Cerebellar cortex (tissue), 1 donor: ENCODE results near the gene ETS1.

Source experiments
- DNase-seq: peaks from one replicate; pipeline ENCODE4 v3.0.0-alpha.2; 2015; ENCODE audit warnings: low spot score

Gene ETS1, protein sequence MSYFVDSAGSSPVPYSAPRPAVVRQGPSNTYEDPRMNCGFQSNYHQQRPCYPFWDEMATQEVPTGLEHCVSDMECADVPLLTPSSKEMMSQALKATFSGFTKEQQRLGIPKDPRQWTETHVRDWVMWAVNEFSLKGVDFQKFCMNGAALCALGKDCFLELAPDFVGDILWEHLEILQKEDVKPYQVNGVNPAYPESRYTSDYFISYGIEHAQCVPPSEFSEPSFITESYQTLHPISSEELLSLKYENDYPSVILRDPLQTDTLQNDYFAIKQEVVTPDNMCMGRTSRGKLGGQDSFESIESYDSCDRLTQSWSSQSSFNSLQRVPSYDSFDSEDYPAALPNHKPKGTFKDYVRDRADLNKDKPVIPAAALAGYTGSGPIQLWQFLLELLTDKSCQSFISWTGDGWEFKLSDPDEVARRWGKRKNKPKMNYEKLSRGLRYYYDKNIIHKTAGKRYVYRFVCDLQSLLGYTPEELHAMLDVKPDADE

DNA sequence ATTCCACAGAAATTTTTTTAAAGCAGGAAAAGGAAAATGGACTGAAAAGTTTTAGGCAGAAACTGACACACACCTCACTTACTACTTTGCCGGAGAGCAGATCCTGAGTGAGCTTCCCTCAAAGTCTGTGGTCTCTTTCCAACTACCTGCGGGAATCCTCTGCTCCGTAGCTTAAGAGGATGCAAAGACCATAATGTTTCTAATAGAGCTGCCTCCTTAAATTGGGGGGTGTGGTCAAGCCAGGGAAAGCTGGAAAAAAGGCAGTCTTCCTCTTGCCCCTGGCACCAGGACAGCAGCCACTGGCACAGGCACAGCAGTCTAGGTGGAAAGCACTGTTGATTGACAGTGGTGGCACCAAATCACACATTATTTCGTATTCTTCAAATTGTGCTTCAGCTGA lies at the start of gene ETS1:
TSS of gene ETS1 (minus strand) at position 144 of the 400 bp plus-strand sequence. CDS start 14,428 bp downstream, outside the sequence.
- no peak for DNase-seq

DNA sequence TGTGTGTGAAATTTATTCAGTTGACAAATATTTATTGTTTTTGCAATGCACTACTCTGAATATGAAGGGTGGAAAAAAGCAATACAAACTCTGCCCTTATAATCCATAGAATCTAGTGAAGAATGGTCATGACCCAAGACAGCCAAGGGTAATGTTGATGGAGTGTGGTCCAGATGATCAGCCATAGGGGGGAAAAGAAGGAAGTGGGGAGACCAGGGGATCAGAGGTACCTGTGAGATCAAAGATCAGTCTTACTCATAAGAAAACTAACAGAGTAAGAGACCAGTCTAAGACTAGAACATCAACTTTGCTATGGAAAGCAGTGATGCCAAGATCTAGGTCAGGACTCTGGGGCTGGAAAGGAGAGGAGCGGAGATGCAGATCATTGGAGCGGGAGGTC lies 47.0 kb upstream of the ETS1 start:
- no peak for DNase-seq

DNA sequence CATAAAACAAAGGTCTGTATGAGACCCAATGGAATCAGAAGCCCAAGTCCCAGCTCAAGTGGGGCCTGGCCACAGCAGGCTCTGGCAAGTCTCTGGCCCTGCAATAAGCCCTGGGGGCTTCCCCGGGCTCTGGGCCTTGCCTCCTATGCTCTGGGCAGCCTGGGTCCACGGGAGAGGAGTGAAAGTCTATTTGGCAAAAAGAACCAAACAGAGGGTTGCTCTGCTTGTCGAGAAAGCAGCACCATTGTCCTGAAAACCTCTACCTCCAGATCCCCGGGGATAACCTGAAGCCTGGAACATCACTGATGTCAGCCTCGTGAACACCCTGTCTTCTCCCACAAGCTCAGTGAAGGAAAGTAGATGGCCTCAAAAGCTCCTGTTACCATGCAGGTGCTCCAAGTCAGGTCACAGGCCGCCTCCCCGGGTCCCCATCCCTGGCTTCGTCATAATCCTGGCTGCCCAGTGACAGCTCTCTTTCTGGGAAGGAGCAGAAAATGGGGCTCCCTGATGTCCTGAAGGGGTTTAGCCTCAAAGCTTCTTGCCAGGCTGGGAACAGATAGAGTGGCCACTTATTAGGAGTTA lies 46.1 kb upstream of the ETS1 start:
- DNase-seq = no peak

DNA sequence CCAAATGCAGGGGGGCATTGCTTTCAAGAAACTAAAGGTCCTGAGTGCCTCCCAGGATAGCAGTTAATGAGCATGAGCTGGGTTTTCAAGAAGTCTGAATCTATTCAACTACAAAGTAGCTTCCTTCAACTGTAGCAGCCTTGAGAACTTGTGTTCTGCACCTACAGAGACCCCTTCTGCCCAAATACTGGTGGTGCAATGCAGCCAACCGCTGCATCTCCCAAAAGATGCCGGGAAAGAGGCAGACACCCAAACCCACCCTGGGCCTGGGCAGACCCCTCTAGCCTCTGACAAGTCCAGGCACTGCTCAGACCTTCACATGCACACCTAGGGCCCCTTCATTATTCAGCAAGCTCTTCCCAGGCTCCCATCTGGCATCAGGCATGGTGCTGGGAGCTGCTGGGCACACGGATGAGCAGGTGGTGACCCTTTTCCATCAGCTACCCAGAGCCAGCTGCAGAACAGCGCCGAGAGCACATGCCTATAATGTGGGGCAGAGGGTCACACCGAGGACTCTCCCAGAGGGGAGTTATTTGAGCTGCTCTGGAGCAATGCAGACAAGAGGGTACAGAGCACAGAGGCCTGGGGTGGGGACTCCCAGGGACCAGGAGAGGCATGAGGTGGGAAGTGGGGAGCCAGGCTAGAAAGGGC lies 44.9 kb upstream of the ETS1 start:
- peak; percentile 23 for DNase-seq

DNA sequence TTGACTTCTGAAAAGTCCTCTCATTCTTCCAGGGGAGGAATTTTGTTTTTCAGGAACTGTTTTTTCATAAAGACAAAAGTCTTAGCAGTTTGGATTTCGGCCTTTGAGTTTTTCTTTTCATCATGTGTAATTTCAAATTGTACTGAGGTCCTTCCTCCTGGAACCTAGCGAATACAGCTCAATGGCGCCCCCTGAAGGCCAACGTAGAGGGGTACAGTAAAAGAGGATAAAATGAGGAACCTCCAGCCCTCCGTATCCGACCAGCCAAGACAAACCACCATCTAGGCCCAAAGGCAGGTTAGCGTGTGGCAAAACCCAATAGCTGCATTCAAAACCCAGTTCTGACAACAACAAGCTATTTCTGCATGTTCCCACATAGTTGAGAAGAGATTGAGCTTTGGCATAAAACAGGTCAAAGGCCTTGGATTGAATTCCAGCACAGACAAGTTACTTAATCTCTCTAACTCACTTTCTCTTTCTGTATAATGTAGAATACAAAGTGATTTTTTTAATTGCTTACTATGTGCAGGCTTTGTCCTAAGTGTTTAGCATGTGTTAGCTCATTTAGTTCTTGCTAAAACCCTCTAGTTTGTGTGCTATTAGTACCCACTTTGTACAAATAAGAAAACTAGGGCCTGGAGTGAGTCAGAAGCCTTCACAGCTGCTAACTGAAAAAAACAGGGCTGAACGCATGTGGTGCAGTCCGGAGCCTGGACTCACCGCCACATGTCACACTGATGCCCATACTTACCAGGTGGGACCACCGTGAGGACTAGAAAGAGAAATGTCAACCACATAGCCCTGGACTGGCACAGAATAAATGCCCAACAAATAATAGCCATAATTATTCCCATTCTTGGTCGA lies 43.2 kb upstream of the ETS1 start:
- peak; percentile 49 for DNase-seq

DNA sequence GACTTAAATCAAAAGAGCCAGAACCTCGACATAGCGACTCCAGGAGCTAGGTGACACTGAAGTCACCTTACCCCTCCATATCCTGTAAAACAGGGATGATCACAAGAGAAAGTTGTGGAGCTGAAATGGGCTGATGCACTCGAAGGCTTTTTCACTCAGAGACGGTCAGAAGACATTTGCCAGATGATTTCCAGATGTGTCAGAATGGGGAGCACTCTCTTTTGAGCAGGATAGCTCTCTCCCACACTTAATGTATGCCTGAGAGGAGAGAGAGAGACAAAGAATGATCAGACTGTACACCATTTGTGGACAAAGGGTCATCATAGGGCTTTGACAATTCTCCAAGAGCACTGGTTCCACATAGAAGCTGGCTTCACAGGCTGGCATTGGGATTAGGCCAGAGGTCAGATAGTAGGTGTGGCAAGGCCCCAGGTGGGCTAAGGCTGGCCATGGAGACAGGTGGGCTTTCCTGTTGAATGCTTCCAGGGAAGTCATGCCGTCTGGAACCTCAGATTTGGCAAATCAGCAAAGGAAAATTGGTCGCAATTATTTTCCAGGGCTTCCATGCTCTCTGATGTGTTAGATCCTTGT lies 42.3 kb upstream of the ETS1 start:
- no peak for DNase-seq

DNA sequence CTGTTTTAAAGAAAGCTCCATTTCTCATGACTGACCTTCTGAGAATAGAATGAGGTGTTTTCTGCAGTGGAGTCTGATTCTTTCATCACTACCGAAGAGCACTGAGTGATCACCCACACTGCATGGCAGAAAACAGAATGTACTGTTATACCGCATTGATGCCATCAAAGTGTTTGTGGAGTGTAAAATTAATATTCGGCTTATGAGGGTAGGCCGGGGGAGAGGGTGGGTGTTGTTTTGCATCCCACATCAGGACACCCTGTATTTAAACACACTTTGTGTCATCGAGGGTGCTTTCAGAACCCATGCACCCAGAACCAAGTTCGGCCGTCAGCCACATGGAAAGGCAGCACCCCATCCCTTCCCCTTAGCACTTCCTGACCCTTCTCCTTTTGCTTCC lies 41.3 kb upstream of the ETS1 start:
- no peak for DNase-seq

DNA sequence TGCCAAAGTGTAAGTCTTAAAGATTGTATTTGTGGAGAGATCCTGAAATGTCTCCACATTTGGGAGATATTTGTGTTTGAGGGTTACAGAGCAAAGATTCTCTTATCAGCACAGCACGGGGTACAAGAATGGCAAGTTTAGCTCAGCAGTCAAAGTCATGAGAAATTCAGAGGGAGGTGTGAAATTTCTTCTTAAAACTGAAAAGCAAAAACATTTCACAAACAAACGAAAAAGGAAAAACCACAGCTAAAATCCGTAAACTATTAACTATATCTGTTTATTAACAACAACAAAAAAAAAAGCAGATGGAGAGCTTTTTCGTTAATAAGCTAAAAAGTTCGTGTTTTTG lies 40.9 kb upstream of the ETS1 start:
- DNase-seq = no peak

DNA sequence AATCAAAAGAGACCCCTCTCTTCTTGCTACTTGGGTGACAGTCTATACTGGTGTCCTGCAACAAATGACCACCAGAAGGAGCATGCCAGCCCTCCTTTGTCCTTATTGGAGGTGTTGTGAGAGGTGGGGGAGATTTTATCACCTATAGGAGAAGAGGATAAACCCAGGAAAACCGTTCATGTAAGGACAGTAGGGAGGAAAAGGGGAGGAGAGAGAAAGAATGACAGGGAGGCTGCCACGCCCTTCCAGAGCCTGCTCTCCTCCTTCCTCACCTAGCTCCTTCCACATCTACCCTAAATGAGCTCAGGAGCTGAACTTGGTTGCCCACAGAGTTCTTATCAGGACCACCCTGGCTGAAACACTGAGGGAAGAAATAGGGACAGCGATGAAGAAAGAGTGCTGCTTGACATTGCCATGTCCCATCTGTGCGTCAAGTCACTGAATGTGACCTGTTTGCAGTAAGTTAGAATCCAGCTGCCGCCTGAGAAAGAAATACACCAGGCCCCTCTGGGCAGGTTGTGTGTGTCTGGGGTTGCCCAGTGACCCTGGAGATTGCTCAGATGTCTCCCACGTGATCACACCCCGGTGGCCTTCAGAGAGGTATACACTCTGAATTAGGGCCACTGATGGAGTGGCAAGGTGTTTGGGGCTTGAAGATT lies 40.4 kb upstream of the ETS1 start:
- no peak for DNase-seq

DNA sequence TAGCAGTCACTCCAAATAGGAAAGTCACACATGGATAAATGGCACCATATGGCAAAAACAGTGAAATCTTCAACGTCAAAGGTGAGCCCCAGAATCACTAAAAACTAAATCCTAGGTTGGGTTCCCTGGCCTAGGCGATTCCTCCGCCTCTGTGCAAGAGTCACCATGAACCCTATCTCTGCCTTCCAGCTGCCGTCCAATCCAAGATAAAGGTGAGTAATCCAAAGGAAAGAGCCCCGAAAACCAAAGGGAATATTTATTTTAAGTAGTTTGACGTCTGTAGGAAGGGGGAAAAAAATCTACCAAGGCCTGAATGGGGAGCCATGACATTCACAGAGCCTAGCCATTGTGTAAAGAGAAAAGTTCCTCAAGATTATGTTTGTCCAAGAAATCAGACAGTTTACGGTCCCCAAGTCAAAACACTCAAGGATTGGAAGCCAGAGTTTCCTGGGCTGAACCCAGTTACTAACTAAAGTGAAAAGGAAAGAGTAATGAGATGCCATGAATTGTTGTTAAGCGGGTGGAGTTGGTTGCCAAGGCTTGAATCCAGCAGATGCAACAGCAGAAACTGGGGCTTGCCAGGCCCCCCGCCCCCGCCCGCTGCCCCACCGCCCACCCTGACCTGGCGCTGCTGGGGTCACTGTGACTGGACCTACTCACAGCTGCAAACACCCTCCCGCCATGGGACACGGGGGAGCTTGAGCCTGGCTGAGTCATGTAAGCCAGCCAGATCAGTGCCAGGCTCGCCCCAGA lies 39.7 kb upstream of the ETS1 start:
- DNase-seq = no peak

DNA sequence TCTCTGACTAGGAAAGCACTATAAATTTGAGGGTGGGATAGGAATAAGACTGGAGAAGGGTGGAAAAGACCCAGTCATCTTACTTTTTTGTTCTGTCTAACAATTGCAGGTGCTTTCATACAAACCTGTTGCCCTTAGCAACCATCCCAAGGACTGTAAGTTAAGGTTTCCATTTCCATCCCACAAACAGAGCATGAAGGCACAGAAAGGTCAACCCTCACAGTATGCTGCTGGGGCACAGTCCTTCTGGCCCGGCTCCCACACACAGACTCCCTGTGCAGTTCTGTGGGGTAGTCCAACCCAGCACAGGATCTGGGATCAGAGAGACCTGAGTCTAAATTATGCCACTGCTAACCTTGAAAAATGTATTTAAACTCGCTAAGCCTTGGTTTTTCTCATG lies 38.4 kb upstream of the ETS1 start:
- DNase-seq = no peak

DNA sequence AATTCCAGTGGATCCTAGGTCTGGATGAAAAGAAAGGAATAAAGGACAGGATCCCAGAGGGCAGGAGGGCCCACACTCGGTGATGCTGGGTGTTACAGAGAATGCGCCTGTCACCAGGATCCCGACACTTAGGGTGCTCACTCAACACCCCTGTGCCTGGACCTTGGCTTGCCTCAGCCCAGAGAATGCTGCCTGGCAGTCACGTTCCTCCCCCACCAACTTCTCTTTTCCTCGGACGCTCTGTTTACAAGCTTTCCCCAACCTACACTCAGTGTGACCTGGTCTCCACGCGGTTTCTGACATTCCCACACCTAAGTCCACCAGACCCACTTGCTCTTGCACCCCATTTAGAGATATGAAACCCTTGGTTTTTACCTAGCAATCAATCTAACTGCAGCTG lies 38.0 kb upstream of the ETS1 start:
- DNase-seq = no peak

DNA sequence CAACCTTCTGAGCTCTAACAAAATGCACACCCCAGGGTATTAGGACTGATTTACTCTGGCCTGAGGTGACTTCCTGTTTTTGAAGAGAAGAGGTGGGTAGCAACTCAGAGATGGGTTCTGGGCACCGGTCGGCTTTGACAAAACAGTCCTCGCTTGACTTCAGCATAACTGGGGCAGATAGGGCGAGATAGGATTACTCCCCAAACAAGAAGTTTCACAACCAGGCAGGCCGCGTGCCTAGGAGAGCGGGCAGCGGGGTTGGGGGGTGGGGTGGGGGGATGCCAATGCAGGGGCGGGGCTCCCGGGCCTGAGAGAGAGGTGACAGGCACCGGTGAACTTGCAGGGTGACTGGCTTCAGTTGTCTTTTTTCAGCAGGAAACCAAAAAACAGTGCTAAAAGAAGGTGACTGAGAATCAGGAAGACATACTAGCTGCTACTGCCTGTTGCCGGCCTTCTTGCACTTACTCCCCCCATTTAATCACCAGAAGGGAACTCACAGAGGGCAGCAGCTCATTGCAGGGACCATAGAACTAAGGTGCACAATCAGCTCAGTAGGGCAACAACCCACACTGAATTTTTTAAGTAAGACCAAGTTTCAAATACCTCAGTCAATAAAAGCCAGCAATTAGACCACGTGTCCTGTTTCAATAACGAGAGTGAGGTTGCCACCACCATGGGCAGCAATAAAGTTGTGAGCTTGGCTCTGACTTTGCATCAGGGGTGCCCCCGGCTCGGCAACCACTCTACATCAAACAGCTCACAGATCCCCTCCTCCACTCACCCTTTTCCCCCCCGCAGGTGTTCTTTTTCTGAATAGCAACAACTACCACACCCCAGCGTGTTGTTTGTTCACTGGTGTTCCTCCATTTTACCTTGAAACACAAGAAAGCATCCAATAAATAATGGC lies 37.2 kb upstream of the ETS1 start:
- no peak for DNase-seq

DNA sequence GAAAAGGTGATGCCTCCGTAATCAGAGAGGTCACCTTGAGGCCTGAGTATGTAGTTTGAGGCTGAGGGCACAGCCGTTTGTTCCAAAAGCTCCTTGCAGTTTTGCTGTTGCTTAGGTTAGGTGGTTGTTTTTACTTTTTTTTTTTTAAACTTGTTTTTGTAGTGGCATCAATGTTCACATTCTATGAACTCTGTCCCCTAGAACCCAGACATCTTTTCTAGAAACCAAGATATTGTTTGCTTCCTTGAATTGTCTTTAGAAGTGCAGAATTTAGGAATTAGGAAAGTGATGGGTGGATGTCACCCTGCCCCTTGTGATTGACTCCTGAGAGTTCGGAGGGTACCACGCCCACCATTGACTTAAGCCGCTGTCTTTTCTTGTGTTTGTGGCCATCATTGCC lies 35.7 kb upstream of the ETS1 start:
- DNase-seq = no peak

DNA sequence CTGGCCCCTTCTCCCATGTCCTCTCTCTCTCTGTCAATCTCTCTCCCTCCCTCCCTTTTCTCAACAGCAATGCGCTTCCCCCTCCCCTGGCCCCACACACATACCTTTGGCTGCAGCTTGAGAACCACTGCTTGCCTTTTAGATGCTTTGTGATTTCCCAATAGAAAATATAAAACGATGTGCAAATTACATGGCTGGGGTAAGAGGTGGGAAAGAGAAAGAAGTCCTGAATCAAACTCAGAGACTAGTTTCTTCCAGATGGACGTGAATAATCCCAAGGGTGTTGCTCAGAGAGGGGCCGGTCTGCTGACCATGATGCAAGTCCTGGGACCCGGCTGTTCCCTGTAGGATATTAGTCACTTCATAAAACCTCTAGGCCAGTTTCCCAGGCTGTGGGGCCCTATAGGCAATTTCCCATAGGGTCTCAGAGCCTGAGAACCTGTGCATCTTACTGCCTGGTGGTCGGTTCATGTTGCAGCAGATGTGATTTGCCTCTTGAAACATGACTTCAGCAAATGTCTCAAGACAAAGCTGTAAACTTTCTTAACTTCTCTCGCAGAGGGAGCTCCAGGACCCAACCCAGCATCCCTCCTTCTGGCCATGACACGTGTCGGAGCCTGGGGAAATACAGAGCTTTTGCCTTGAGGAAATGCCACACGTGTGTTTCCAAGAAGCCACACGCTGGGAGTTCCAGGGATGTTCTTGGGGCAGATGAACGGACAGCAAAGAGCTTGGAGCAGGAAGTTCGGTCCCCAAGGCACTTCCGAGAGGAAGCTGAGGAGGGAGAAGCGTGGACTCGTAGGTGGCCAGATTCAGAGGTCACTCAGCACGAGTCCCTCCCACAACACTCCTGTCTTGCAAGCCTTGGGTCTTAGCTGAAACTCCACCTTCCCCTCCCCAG lies 34.5 kb upstream of the ETS1 start:
- DNase-seq = no peak

DNA sequence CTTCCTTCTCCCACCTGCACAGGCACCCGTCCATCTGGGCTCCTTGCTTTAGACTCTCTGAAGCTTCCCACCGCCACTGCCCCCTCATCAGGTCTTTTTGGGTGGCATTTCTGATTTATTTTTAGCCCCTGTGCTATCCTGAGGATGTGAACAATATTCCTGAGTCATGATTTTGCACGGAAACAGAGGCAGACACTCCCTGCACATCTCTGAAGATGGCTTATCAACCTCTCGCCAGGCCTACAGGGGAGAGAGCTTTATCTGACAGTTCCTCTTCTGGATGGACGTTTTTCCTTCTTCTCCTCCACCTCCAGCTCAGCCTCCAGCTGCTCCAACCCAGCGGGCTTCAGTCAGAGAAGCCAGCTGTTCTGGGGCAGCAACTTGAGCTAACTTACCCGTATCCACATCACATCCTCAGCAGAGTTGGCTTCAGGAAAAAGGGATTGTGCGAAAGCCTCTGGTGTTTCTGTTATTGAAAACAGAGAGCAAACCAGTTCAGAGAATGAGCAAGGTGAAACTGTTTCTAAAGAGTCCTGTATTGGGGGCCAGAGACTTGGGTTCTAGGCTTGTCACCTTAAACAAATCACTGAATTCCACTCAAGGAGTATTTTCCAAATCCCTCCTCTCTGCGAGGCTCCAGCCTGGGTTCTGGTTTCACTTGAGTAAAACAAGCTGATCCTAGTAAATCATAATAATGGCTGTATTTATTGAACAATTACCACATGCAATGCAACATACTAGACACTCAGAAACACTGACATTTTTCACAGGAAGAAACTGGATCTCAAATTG lies 33.1 kb upstream of the ETS1 start:
- no peak for DNase-seq

DNA sequence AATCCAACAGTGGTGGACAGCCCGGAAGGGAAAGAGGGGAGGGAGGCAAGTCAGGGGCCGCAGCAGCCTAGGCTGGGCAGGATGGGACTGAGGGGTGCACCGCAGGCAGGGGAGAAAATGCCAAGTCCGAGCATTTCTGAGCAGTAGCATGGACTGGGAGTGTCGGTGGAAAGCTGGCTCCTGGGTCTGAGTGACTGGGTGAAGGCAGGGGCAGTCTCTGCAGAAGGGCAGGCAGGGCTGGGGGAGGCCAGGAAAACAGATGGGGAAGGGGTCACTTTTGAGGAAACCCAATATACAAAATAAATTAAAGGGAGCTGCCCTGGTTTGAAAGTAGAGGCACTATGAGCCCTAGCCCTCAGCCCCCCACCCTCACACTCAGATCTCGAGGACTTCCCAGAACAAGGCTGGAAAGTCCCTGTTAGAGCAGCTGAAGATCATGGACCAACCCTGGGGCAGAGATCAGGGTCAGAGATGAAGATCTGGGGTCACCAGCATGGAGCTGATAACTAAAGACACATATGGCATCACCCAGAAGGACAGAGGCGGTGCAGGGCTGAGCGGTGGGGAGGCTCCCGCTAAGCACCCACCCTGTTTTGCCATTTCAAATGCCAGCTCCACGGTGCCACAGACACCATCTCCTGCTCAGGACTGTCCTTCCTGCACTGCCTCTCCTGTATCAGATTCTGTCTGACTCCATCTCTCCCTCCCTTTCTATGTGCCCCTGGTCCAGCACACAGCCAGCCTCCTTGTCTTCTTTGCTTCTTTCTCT lies 32.4 kb upstream of the ETS1 start:
- no peak for DNase-seq
